Mucosa of descending colon (tissue), 3 donors: Measurements from ENCODE around the gene RHEBL1. TPM values are rescaled to one million over a fixed set of nuclear protein-coding genes. Genes with fewer than 3 reads are reported as not detected.

ENCODE experiments used
- ATAC-seq: fragments of 200-7000 bp; cut with Tn5 transposase; one replicate; pipeline ENCODE4 v1.9.1; 2020; ENCODE audit warnings: mild to moderate bottlenecking, moderate library complexity
- DNase-seq, 3 donors: peaks; one replicate each; pipeline ENCODE4 v3.0.0-alpha.2; 2020
- H3K36me3 ChIP-seq: fragments of 200-600 bp; one replicate; pipeline ENCODE4 v1.8.0; 2021; ENCODE audit warnings: low read depth, mild to moderate bottlenecking
- H3K4me1 ChIP-seq: fragments of 200-600 bp; one replicate; pipeline ENCODE4 v1.8.0; 2021; ENCODE audit warnings: low read depth, mild to moderate bottlenecking
- H3K4me3 ChIP-seq: fragments of 200-600 bp; one replicate; pipeline ENCODE4 v1.8.0; 2021; ENCODE audit warnings: mild to moderate bottlenecking
- H3K9me3 ChIP-seq: fragments of 200-600 bp; one replicate; pipeline ENCODE4 v1.8.0; 2021; ENCODE audit warnings: mild to moderate bottlenecking
- intact Hi-C, 2 donors: fragments of 100-400 bp; cut with DNase I in 1 of 2; cut with micrococcal nuclease in 1 of 2; formaldehyde crosslinking; loops; one replicate each; pipeline versions ENCODE4 v1.11.0 to v1.11.1; 2022; cut with DNase I, micrococcal nuclease
- long read RNA-seq, 2 donors: library from polyadenylated mRNA; unstranded; transcript quantifications; one replicate each; pipeline ENCODE4 v2.0.0, GENCODE V29; 2019 to 2021
- total RNA-seq, 3 donors: library from RNA; stranded (reverse); fragmentation: NEBNext Ultra II Directional in 2 of 3; extraction: Animal tissue kit (Norgen Biotek cat#: 25700) in 2 of 3; gene quantifications; one replicate each; pipeline versions ENCODE4 v1.2.1 to v1.2.4, GENCODE V29; 2021 to 2023
- TF ChIP-seq, protein P1 (sequence below): fragments of 200-600 bp; IDR thresholded peaks from one replicate; pipeline ENCODE4 v1.8.0; 2022; ENCODE audit warnings: antibody characterized with exemption, mild to moderate bottlenecking
- donor health status: DM: no; HTN: no; CAD: no; lungs with moderate emphysema.
- donor health status: DM: no; HTN: no; CAD: no.
- donor health status: DM: no; HTN: yes; CAD: no.

Gene RHEBL1, protein sequence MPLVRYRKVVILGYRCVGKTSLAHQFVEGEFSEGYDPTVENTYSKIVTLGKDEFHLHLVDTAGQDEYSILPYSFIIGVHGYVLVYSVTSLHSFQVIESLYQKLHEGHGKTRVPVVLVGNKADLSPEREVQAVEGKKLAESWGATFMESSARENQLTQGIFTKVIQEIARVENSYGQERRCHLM
- total RNA-seq: under 1 TPM; 0.23 to 0.58 (median 0.38) TPM
- long read RNA-seq, donor 1, partial matches to known transcripts: 0 of 2 reads
- long read RNA-seq, donor 1, other reads (novel, unspliced or antisense): 1 of 2 reads
- long read RNA-seq, donor 2: 0 reads

DNA sequence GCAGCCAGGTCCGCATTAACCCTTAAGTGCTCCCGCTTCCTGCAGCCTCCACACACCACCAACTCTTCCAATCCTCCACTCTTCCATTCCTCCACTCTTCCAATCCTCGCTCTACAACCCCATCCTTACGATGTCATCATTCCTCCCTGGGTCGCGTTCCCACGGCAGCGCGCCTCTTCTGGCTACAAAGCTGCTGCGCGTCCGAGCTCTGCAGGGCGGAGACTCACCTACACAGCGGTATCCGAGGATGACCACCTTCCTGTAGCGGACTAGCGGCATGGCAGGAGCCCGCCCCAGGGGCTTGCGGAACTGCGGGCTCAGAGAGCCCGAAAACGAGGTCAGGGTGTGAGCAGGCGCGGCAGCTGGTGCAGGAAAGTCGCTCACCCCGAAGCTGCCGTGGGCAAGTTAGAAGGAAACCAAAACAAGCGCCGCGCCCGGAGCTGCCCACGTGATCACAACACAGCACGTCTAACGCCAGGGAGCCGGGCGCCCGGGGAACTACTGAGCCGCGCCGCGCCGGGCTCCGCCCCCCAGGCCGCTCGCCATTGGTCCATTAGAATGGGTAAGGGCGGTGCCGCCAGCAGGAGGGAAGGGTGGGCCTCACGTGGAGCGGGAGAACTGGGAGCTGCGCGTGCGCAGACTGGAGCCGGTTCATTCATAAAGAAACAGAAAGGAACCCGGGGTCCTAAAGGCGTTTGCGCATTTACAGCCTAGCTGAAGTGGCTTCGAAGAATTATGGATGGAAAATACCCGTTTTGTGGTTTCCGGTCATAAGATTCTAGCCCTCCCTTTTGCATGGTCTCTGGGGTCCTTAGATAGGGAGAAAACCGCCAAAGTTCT, at the start of gene RHEBL1:
TSS of gene RHEBL1 (minus strand) at position 473 of the 840 bp plus-strand sequence. CDS start at position 279, 194 bp downstream.
- Histone ChIP-seq H3K4me3 (peak within 1 kb of the TSS; percentile 39), H3K9me3 (no peaks in the 10 kb centered on the region), H3K4me1 (peaks cover 7% of the 10 kb centered on the region), H3K36me3 (no peaks in the 10 kb centered on the region)
- intact Hi-C loops: loop anchor here in 1 of 2 donors (10.0 kb wide), 2 partner anchors 45 to 165 kb away; partner anchors contain the start of gene LMBR1L
- TF ChIP-seq, protein P1, sequence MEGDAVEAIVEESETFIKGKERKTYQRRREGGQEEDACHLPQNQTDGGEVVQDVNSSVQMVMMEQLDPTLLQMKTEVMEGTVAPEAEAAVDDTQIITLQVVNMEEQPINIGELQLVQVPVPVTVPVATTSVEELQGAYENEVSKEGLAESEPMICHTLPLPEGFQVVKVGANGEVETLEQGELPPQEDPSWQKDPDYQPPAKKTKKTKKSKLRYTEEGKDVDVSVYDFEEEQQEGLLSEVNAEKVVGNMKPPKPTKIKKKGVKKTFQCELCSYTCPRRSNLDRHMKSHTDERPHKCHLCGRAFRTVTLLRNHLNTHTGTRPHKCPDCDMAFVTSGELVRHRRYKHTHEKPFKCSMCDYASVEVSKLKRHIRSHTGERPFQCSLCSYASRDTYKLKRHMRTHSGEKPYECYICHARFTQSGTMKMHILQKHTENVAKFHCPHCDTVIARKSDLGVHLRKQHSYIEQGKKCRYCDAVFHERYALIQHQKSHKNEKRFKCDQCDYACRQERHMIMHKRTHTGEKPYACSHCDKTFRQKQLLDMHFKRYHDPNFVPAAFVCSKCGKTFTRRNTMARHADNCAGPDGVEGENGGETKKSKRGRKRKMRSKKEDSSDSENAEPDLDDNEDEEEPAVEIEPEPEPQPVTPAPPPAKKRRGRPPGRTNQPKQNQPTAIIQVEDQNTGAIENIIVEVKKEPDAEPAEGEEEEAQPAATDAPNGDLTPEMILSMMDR: no peak
- ATAC-seq (peak; percentile 100), DNase-seq (peak; percentile 99)

DNA sequence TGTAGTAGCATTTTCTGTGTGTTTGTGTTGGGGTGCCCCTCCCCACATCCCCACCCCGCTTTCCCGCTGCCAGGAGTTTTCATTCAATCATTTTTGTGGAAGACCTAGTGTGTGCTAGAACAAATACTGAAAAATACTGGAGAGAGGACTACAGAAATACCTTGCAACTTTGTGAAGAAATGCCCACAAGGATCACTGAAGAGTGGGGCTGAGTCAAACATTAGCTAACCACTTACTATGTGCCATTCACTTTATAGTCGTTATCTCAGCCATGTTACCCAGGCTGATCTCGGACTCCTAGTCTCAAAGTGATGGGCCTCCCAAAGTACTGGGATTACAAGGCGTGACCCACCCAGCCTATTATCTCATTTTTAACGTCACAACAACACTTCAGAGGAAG, 41.4 kb upstream of the RHEBL1 start:
- intact Hi-C loops: loop anchor here in 1 of 2 donors (10.0 kb wide), 1 partner anchor 46 kb away; the partner anchor contains the start of genes KMT2D and RHEBL1
- TF ChIP-seq, protein P1: no peak
- Histone ChIP-seq H3K4me3 (peak overlapping the region; percentile 70), H3K4me1 (peaks cover 29% of the 10 kb centered on the region), H3K36me3 (peaks cover 6% of the 10 kb centered on the region), H3K9me3 (no peaks in the 10 kb centered on the region)
- ATAC-seq (no peak), DNase-seq (no peak)

DNA sequence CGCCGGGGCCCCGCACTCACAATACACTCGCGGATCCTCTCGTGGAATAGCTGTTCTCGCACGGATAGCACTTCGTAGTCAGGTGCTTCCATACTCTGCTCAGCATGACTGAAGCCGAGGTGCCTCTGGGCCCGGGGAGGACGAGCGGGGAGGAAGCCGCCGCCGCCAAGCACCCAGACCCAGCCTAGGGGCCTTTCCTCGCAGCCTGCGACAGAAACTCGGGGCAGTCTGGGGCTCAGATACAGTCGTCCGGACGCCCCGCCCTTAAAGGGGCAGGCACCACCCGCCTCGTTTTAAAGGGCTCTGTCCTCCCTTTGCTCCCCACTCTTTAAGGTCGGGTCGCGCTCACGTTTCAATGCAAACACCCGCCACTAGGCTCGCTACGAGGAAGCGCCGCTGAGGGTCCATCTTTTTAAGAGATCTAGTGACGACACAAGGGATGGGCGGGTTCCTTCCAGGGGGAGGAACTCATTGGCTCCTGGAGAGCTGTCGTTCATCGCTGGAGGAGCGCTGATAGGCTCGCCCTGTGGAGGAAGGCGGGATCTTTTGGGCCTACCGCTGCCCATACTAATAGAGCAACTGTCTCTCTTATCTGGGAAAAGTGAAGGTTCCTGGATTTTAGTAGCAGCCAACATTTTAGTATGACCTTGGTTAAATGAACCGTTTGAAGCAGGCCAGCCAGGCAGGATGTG, 40.8 kb upstream of the RHEBL1 start, which contains the start of gene LMBR1L:
TSS of gene LMBR1L (minus strand) at position 384 of the 692 bp plus-strand sequence. CDS start at position 92, 292 bp downstream.
- peak; percentile 95 for ATAC-seq
- peaks cover 6% of the 10 kb centered on the region for H3K36me3 ChIP-seq
- intact Hi-C loops: loop anchor here in 1 of 2 donors (10.0 kb wide), 1 partner anchor 46 kb away; the partner anchor contains the start of genes KMT2D and RHEBL1
- H3K4me1 ChIP-seq: peaks cover 29% of the 10 kb centered on the region
- no peaks in the 10 kb centered on the region for H3K9me3 ChIP-seq
- DNase-seq: peak; percentile 95 to 98 (median 96)
- peak within 1 kb of the TSS; percentile 70 for H3K4me3 ChIP-seq
- TF ChIP-seq, protein P1: peak; percentile 57

DNA sequence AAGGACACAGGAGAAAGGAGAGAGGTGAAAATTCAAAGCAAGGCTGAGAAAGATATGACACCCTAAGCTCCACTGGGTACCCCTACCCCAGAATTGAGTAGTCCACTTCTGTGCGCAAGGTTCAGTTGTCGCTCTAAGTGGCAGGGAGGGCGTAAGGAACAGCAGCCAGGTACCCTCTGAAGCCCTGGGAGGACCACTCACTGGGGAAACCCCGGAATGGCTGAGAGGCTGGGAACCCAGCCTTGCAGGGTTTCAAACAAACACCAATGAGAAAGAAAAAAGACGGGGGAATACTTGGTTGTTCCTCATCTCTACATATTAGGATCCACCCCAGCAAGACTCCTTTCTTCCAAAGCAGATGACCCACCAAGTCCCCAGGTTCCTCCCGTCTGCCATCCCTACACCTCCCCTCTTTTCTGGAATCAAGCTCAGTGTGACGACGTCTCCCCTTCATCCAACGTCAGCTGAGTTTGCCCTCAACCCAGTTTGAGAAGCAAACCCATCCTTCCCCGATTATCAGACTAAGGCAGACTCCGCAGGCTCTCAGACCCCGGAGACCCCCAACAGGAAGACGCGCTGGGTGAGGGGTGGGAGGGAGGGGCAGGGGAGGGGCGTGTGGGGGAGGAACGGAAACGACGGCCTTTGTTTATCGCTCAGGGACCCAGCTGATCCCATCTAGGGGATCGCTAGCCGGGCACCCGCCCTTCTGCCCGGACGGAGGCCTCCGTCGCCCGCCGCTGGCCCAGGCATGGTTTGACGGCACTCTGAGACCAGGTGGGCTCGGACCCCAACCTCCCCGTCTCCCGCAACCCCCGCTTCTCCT, 40.1 kb upstream of the RHEBL1 start:
- Histone ChIP-seq H3K4me3 (peak overlapping the region; percentile 70), H3K4me1 (peaks cover 29% of the 10 kb centered on the region)

More for the DNA sequence above, 40.1 kb upstream of the RHEBL1 start:
- peak; percentile 37 for ATAC-seq
- intact Hi-C loops: loop anchor here in 1 of 2 donors (10.0 kb wide), 1 partner anchor 45 kb away; the partner anchor contains the start of genes KMT2D and RHEBL1
- Histone ChIP-seq H3K36me3 (peaks cover 6% of the 10 kb centered on the region), H3K9me3 (no peaks in the 10 kb centered on the region)
- DNase-seq: peak in 2 of 3 donors; percentile 51 to 68
- TF ChIP-seq, protein P1: no peak
